ENCODE data around the gene C1QTNF8.

GRCh38 chr16:1078579-1079021 is 17.4 kb downstream of the C1QTNF8 start:
- TF ChIP-seq CTCF (conservative IDR thresholded peaks at IDR 0.05): no peak
- no peak for TF ChIP-seq ZFX (IDR thresholded peaks at IDR 0.05)
